Measurements from ENCODE around the gene TH.

TH gene

DNA sequence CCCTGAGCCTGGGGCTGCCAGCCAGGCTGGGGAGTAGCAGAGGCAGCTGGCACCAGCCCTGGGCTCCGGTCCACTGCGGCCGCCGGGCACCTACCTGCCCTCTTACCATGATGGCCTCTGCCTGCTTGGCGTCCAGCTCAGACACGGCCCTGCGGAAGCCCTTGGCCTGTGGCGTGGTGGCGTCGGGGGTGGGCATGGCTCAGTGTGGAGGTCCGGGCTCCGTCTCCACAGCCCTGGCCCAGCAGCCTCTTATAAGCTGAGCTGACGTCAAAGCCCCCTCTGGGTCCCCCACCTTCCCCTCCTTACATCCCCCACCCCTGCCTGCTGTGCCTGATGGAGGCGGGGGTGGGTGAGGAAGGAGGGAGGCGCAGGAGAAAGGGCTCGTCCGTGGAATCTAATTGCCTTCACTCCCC lies at the start of gene TH:
TSS of gene TH (minus strand) at position 225 of the 413 bp plus-strand sequence. CDS start at position 196, 29 bp downstream.
- no peak for DNase-seq (ENCODE audit: low read depth in 2 of 2)

GRCh38 chr11:2221024-2221423 lies 49.4 kb upstream of the TH start:
- DNase-seq (ENCODE audit: low read depth in 2 of 2), result no peak

DNA sequence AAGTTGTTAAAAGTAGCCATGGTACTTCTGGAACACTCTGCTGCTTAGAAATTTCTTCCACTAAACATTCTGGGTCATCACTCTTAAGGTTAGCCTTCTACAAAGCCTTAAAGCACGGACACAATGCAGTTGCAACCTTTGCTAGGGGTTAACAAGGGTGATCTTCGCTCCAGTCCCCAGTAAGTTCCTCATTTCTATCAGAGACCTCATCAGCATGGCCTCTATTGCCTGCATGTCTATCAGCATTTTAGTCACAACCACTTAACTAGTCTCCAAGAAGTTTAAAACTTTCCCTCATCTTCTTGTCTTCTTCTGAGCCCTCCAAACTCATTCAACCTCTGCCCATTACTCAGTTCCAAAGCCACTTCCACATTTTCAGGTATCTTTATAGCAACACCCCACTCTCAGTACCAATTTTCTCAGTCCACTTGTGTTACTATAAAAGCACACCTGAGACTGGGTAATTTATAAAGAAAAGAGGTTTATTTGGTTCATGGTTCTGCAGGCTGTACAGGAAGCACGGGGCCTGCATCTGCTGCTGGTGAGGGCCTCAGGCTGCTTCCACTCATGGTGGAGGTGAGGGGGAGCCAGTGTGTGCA lies 48.7 kb upstream of the TH start:
- no peak for DNase-seq (ENCODE audit: low read depth in 2 of 2)

GRCh38 chr11:2219318-2220017 lies 47.9 kb upstream of the TH start:
- DNase-seq (ENCODE audit: low read depth in 2 of 2), result no peak

GRCh38 chr11:2218031-2218633 lies 46.5 kb upstream of the TH start:
- DNase-seq (ENCODE audit: low read depth in 2 of 2), result no peak

GRCh38 chr11:2217211-2218030 lies 45.8 kb upstream of the TH start:
- no peak for DNase-seq (ENCODE audit: low read depth in 2 of 2)

GRCh38 chr11:2216400-2217064 lies 44.9 kb upstream of the TH start:
- DNase-seq (ENCODE audit: low read depth in 2 of 2), result no peak

- no peak for DNase-seq (ENCODE audit: low read depth in 2 of 2)
Measured at GRCh38 chr11:2215561-2216399, 44.2 kb upstream of the TH start.

DNA sequence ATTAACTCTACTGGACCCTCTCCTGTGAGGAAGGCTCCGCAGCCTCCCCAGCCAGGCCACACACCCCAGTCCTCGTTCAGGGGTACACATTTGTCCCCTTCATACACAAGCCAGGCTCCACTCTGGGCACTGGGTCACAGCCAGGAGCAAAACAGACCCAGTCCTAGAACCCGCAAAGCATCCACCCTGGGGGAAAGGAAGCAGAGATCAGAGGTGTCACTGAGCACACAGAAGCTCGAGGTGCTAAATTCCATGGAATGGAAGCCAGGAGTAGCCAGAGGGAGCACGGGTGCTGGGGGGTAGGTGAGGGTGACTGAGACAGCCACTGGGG lies 43.6 kb upstream of the TH start:
- no peak for DNase-seq (ENCODE audit: low read depth in 2 of 2)

GRCh38 chr11:2214527-2215229 lies 43.1 kb upstream of the TH start:
- DNase-seq (ENCODE audit: low read depth in 2 of 2), result no peak

DNA sequence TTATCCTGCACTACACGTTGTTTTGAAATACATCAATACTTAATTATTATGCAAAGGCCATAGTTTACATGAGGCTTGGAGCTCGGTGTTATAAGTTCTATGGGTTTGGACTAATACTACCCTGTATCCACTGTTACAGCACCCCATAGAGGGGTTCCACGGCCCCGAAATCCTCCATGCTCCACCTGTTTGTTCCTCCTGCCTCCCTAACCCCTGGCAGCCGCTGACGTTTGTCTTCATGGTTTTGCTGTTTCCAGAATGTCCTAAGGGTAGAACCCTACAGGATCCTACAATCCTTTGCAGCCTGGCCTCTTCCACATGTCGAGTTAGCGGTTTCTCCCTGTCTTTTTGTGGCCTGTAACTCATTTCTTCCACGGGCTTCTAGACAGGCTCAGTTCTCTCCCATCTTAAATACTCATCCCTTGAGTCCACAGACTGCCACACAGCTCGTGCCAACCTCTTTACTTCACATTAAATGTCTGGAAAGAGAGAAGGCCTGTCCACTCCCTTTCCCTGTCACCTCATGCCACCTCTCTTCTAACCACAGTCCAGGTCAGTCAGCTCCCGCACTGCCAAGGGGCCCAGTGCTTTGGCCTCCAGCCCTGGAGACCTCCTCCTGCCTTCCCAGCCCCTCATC lies 42.4 kb upstream of the TH start:
- no peak for DNase-seq (ENCODE audit: low read depth in 2 of 2)

GRCh38 chr11:2213384-2213842 lies 41.8 kb upstream of the TH start:
- DNase-seq (ENCODE audit: low read depth in 2 of 2), result peak in 1 of 2 donors; percentile 16

- no peak for DNase-seq (ENCODE audit: low read depth in 2 of 2)
Measured at GRCh38 chr11:2212411-2213251, 41.0 kb upstream of the TH start.

GRCh38 chr11:2211113-2211971 lies 39.7 kb upstream of the TH start:
- no peak for DNase-seq (ENCODE audit: low read depth in 2 of 2)

DNA sequence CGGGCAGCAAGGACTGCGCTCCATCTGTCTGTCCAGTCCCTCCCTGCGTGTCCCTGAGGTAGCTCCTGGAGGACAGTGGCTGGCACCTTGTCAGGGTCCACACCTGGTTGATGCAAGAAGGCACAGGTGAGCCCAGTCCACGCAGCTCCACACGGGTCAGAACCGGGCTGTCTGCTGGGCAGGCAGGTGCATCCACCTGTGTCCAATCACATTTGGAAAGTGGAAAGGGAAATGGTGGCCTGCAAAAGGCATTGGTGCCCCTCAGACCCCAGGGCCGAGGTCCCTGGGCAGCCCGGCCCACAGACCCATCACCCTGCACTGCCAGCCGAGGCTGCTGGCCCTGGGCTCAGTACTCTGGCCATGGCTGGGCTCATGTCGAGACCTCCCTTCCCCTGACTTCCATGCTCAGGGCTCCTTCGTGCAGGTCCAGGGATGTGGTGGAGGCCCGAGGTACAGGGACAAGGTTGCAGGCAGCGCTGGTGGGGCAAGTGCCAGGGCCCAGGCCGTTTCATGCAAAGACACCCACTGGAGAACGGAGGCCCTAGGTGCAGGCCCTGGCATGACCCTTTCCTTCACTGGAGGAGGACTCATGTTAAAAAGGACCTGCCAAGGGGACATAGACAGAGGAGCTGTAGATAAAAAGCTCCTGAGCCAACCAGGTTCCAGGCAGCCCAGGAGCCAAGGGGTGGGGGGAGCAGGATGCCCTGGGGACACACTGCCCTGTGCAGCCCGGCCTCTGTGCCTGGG lies 38.9 kb upstream of the TH start:
- no peak for DNase-seq (ENCODE audit: low read depth in 2 of 2)

DNA sequence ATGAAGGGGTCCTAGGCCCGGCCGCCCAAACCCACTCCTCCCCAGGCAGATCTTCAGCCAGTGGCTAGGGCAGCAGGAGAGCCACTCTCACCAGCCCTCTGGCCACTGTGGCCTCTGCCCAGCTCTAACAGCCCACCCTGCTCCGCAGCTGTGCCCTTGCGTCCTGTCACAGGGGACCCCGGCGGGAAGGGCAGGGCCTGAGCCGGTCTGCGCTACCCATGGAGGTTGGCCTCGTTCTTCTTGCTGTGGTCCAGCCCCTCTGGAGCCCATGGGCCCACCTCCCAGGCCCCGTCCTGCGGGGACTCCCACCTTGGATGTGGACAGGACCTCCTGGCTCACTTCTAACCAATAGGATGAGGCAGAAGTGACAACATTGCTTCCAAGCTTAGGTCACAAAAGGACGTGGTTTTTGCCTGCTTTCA lies 38.3 kb upstream of the TH start:
- DNase-seq (ENCODE audit: low read depth in 2 of 2), result no peak

GRCh38 chr11:2209370-2209801 lies 37.8 kb upstream of the TH start:
- DNase-seq (ENCODE audit: low read depth in 2 of 2), result no peak
